Measurements from ENCODE around the gene QPRT.
"Not testable (repeated sequence)": the region's sequence is repeated elsewhere in the genome, so short reads cannot be mapped to it uniquely, and the experiment has no call there.

QPRT gene

DNA sequence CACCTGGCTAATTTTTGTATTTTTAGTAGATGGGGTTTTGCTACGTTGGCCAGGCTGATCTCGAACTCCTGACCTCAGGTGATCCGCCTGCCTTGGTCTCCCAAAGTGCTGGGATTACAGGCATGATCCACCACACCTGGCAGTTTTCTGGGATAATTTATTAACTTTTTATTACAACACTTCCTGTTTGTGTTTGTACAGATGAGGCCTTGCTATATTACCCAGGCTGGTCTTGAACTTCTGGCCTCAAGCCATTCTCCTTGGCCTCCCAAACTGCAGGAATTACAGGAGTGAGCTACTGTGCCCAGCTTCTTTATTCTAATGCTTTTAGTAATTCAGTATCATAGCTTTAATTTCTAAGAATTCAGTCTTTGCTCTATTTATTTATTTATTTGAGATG, 32.0 kb upstream of the QPRT start:
- H3K9me3 ChIP-seq (ENCODE audit: insufficient read depth, low read depth, low read length), result no peaks in the 10 kb centered on the region
- H3K4me1 ChIP-seq (ENCODE audit: insufficient read depth, low read length), result peaks cover 8% of the 10 kb centered on the region
- no peak overlapping the region for H3K4me3 ChIP-seq (ENCODE audit: low read length)
- no peak overlapping the region for H3K9ac ChIP-seq (ENCODE audit: low read depth, low read length)
- no peaks in the 10 kb centered on the region for H3K36me3 ChIP-seq (ENCODE audit: insufficient read depth, low read length)
- H3K27me3 ChIP-seq (ENCODE audit: insufficient read depth, low read length), result no peaks in the 10 kb centered on the region
- 96% methylated on average over 3 of the region's 3 CpGs for WGBS
- H3K27ac ChIP-seq (ENCODE audit: low read depth, low read length), result no peak overlapping the region

DNA sequence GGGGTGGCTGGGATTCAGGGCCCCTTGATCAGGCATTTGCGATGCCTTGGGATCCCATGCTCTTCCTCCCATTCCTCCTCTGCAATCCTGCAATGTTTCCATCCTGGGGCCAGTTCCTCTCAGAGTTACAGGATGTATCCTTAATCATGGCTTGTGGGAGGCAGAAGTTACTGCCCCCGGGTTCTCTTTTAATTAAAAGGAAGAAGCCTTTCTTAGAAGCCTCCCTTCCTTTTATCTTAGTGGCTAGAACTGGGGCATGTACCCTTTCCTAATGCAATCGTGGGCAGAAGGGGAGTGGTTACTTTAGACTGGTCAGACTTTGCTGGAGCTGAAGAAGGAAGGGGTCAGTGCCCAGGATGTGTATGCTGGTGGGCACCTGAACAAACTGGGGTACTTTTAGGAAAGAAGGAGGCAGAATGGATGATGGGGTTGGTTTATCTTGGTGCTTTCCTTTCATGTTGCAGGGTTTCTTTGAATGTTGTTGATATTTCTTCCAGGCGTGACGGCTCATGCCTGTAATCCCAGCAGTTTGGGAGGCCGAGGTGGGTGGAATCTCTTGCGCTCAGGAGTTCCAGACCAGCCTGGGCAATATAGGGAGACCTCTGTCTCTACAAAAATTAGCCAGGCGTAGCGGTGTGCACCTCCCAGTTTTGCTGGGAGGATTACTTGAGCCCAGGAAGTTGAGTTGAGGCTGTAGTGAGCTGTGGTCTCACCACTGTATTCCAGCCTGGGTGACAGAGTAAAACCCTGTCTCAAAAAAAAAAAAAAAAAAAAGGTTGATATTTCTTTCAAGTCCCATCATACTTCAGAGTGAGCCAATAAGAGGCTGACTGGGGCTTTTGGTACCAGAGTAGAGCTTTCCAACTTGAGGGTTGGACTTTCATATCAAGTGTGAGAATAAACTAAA, 29.1 kb upstream of the QPRT start:
- Histone ChIP-seq H3K4me3 (ENCODE audit: low read length) (no peak overlapping the region), H3K27ac (ENCODE audit: low read depth, low read length) (no peak overlapping the region), H3K27me3 (ENCODE audit: insufficient read depth, low read length) (no peaks in the 10 kb centered on the region), H3K9ac (ENCODE audit: low read depth, low read length) (no peak overlapping the region), H3K36me3 (ENCODE audit: insufficient read depth, low read length) (no peaks in the 10 kb centered on the region), H3K4me1 (ENCODE audit: insufficient read depth, low read length) (peaks cover 8% of the 10 kb centered on the region), H3K9me3 (ENCODE audit: insufficient read depth, low read depth, low read length) (no peaks in the 10 kb centered on the region)
- WGBS, result 80% methylated on average over 9 of the region's 9 CpGs

DNA sequence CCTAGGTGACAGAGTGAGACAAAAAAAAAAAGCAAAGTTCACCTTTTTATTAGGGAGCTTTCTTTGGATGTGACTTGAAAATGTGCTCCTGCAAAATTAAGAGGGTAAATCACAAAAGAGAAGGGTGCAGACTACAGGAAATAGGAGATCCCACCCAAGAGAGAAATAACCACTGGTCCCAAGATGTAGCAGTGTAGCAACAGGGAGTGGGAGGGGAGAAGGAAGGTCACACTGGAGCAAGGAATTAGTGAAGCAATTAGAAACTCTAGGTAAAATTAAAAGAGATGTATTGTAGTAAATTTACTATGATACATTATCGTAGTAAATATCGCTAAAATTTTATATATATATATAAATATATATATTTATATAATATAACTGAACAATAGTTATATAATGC, 28.2 kb upstream of the QPRT start:
- Histone ChIP-seq H3K9me3 (ENCODE audit: insufficient read depth, low read depth, low read length) (no peaks in the 10 kb centered on the region), H3K27ac (ENCODE audit: low read depth, low read length) (no peak overlapping the region), H3K4me1 (ENCODE audit: insufficient read depth, low read length) (peaks cover 8% of the 10 kb centered on the region), H3K9ac (ENCODE audit: low read depth, low read length) (no peak overlapping the region), H3K27me3 (ENCODE audit: insufficient read depth, low read length) (no peaks in the 10 kb centered on the region), H3K36me3 (ENCODE audit: insufficient read depth, low read length) (no peaks in the 10 kb centered on the region), H3K4me3 (ENCODE audit: low read length) (no peak overlapping the region)
- no CpG with 5 or more reads among the region's 2 CpGs for WGBS

DNA sequence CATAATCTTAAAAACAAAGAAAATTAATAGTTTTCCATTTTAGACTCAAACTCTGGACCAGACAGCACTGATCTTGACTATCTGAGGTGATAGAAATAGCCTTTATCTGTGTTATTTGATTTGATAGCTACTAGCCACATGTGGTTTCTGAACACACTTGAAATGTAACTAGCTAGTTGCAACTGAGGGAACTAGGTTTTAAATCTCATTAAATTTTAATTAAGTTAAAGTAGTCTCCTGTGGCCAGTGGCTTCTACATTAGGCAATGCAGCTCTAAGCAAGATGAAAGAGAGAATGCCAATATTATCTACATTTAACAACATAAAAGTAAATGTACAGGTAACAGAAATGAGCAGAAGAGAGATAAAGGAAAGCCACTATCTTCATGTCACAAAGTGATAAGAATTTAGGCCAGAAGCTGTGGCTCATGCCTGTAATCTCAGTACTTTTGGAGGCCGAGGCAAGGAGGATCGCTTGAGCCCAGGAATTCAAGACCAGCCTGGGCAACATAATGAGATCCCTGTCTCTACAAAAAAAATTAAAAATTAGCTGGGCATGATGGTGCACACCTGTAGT, 27.1 kb upstream of the QPRT start:
- no peak overlapping the region for H3K27ac ChIP-seq (ENCODE audit: low read depth, low read length)
- H3K27me3 ChIP-seq (ENCODE audit: insufficient read depth, low read length), result no peaks in the 10 kb centered on the region
- H3K4me1 ChIP-seq (ENCODE audit: insufficient read depth, low read length), result peaks cover 8% of the 10 kb centered on the region
- H3K36me3 ChIP-seq (ENCODE audit: insufficient read depth, low read length), result no peaks in the 10 kb centered on the region
- no peak overlapping the region for H3K9ac ChIP-seq (ENCODE audit: low read depth, low read length)
- H3K9me3 ChIP-seq (ENCODE audit: insufficient read depth, low read depth, low read length), result no peaks in the 10 kb centered on the region
- no peak overlapping the region for H3K4me3 ChIP-seq (ENCODE audit: low read length)
- 96% methylated on average over 2 of the region's 2 CpGs for WGBS

DNA sequence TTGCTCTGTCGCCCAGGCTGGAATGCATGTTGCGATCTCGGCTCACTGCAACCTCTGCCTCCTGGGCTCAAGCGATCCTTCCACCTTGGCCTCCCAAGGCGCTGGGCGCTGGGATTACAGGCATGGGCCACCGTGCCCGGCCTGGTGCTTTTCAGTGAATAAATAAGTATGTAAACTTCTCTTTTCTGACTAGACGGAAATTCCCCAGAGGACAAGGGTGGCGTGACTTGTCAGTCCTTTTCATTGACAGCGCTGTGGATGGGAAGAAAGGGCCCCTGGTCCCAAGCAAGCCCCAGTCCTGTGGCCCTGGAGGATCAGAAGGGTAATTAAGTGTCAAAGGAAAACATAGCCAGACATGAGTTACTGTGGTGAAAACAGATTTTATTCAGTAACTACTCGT, 25.5 kb upstream of the QPRT start:
- Histone ChIP-seq H3K4me3 (ENCODE audit: low read length) (no peak overlapping the region), H3K27ac (ENCODE audit: low read depth, low read length) (no peak overlapping the region), H3K9me3 (ENCODE audit: insufficient read depth, low read depth, low read length) (no peaks in the 10 kb centered on the region), H3K4me1 (ENCODE audit: insufficient read depth, low read length) (peaks cover 8% of the 10 kb centered on the region), H3K9ac (ENCODE audit: low read depth, low read length) (no peak overlapping the region), H3K36me3 (ENCODE audit: insufficient read depth, low read length) (no peaks in the 10 kb centered on the region), H3K27me3 (ENCODE audit: insufficient read depth, low read length) (no peaks in the 10 kb centered on the region)
- 89% methylated on average over 12 of the region's 12 CpGs for WGBS

DNA sequence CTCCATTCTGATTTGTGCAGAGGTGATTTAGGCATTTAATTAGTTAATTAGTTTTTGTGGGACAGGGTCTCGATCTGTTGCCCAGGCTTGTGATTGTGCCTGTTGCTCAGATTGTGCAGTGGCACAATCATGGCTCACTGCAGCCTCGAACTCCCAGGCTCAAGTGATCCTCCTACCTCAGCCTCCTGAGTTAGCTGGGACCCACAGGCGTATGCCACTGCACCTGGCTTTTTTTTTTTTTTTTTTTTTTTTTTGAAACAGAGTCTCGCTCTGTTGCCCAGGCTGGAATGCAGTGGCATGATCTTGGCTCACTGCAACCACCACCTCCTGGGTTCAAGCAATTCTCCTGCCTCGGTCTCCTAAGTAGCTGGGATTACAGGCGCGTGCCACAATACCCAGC, 25.1 kb upstream of the QPRT start:
- H3K4me1 ChIP-seq (ENCODE audit: insufficient read depth, low read length); H3K36me3 ChIP-seq (ENCODE audit: insufficient read depth, low read length); H3K9me3 ChIP-seq (ENCODE audit: insufficient read depth, low read depth, low read length); H3K9ac ChIP-seq (ENCODE audit: low read depth, low read length); H3K27me3 ChIP-seq (ENCODE audit: insufficient read depth, low read length); H3K4me3 ChIP-seq (ENCODE audit: low read length); H3K27ac ChIP-seq (ENCODE audit: low read depth, low read length): not testable (repeated sequence)
- WGBS, result 96% methylated on average over 5 of the region's 7 CpGs

DNA sequence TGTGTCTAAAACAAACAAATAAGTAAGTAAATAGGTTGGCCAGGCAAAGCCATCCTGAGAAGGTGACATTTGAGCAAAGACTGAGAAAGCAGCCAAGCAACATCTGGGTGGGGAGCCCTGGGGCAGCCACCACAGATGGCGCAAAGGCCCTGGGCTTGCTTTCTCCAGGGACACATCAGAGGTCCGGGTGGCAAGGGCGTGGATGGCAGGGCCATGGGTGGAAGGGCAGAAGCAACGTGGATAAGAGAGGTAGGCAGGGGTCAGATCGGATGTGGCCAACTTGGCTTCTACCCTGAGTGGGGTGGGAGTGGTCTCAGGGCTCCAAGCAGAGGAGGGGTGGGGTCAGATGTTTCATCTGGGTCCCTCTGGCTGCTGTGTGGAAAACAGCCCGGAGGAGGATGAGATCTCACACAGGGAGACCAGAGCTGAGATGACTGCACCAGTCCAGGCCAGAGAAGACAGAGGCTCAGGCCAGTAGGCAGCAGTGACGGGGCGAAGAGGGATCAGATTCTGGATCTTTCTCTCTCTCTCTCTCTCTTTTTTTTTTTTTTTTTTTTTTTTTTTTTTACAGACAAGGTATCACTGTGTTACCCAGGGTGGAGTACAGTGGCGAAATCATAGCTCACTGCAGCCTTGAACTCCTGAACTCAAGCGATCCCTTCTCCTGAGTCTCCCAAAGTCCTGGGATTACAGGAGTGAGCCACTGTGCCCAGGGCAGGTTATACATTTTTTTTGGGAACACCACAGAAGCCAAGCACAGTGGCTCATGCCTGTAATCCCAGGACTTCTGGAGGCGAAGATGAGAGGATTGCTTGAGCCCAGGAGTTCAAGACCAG, 22.1 kb upstream of the QPRT start:
- H3K4me3 ChIP-seq (ENCODE audit: low read length), result no peak overlapping the region
- no peaks in the 10 kb centered on the region for H3K9me3 ChIP-seq (ENCODE audit: insufficient read depth, low read depth, low read length)
- no peak overlapping the region for H3K27ac ChIP-seq (ENCODE audit: low read depth, low read length)
- H3K4me1 ChIP-seq (ENCODE audit: insufficient read depth, low read length), result no peaks in the 10 kb centered on the region
- no peaks in the 10 kb centered on the region for H3K36me3 ChIP-seq (ENCODE audit: insufficient read depth, low read length)
- H3K9ac ChIP-seq (ENCODE audit: low read depth, low read length), result no peak overlapping the region
- 73% methylated on average over 11 of the region's 11 CpGs for WGBS
- no peaks in the 10 kb centered on the region for H3K27me3 ChIP-seq (ENCODE audit: insufficient read depth, low read length)

DNA sequence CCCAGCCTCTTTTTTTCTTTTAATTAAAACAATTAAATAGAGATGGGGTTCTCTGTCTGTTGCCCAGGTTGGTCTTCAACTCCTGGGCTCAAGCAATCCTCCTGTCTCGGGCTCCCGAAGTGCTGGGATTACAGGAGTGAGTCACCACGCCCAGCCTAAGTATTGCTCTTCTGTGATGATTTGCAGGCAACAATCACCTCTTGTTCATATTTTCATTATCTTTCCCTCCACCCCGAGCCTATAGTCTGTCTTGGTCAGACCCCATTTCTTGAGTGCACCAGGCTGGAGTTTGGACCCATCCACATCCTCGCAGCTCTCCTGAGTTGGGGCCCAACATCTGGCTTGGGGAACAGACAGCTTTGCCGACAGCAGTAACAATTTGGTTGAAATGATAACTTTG, 20.3 kb upstream of the QPRT start:
- Histone ChIP-seq H3K9ac (ENCODE audit: low read depth, low read length) (no peak overlapping the region), H3K36me3 (ENCODE audit: insufficient read depth, low read length) (no peaks in the 10 kb centered on the region)

DNA sequence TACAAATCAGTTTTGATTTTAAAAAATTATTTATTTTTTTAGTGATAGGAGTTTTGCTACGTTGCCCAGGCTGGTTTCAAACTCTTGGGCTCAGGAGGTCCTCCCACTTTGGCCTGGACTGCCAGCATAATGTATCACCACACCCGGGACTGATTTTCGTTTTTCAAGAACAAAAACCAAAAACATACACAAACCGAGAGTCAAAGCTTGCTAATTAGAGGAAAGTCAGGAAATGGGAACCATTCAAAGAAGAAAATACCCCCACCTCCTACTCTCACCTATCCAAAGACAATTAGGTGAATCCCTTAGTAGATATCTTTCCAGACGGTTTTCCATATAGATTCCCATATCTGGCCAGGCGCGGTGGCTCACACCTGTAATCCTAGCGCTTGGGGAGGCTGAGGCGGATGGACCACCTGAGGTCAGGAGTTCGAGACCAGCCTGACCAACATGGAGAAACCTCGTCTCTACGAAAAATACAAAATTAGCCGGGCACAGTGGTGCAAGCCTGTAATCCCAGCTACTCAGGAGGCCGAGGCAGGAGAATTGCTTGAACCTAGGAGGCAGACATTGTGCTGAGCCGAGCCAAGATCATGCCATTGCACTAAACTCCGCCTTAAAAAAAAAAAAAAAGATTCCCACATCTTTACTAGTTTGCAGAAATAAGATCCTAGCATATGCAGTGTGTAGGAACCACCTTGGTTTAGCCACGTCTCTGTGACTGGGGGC, 16.8 kb upstream of the QPRT start:
- peaks cover 8% of the 10 kb centered on the region; the same call in 1 of the 2 replicates for H3K4me1 ChIP-seq (ENCODE audit: insufficient read depth, low read length)
- H3K9me3 ChIP-seq (ENCODE audit: insufficient read depth, low read depth, low read length), result no peaks in the 10 kb centered on the region
- WGBS, result 93% methylated on average over 17 of the region's 17 CpGs
- no peak overlapping the region for H3K27ac ChIP-seq (ENCODE audit: low read depth, low read length)
- no peaks in the 10 kb centered on the region for H3K36me3 ChIP-seq (ENCODE audit: insufficient read depth, low read length)
- no peak overlapping the region for H3K4me3 ChIP-seq (ENCODE audit: low read length)
- H3K27me3 ChIP-seq (ENCODE audit: insufficient read depth, low read length), result no peaks in the 10 kb centered on the region
- no peak overlapping the region for H3K9ac ChIP-seq (ENCODE audit: low read depth, low read length)

More for the DNA sequence above, 20.3 kb upstream of the QPRT start:
- WGBS, result 92% methylated on average over 6 of the region's 6 CpGs
- H3K9me3 ChIP-seq (ENCODE audit: insufficient read depth, low read depth, low read length), result no peaks in the 10 kb centered on the region
- H3K27me3 ChIP-seq (ENCODE audit: insufficient read depth, low read length), result no peaks in the 10 kb centered on the region
- H3K4me3 ChIP-seq (ENCODE audit: low read length), result no peak overlapping the region
- no peak overlapping the region for H3K27ac ChIP-seq (ENCODE audit: low read depth, low read length)
- H3K4me1 ChIP-seq (ENCODE audit: insufficient read depth, low read length), result no peaks in the 10 kb centered on the region

DNA sequence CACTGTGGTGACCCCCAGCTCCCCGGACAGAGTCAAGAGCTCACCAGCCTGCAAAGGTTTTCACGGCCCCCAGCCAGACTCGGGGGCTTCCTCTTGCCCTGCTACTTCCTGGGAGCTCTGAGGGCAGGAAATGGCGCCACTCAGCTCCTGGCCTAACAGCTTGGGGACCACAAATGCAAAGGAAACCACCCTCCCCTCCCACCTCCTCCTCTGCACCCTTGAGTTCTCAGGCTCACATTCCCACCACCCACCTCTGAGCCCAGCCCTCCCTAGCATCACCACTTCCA, 16.3 kb upstream of the QPRT start:
- Histone ChIP-seq H3K27ac (ENCODE audit: low read depth, low read length) (no peak overlapping the region), H3K4me1 (ENCODE audit: insufficient read depth, low read length) (peaks cover 9% of the 10 kb centered on the region; the same call in 1 of the 2 replicates), H3K4me3 (ENCODE audit: low read length) (no peak overlapping the region), H3K9ac (ENCODE audit: low read depth, low read length) (no peak overlapping the region), H3K27me3 (ENCODE audit: insufficient read depth, low read length) (no peaks in the 10 kb centered on the region), H3K9me3 (ENCODE audit: insufficient read depth, low read depth, low read length) (no peaks in the 10 kb centered on the region), H3K36me3 (ENCODE audit: insufficient read depth, low read length) (no peaks in the 10 kb centered on the region)
- WGBS, result 87% methylated on average over 4 of the region's 4 CpGs
